ENCODE data around the gene JAK1. TPM values are rescaled to one million over a fixed set of nuclear protein-coding genes. Genes with fewer than 3 reads are reported as not detected.
"Not testable (repeated sequence)": the region's sequence is repeated elsewhere in the genome, so short reads cannot be mapped to it uniquely, and the experiment has no call there.

Gene JAK1
- polyA plus RNA-seq, 12 donors = 48.7 to 80.9 (median 67.7) TPM; not detected in 1

GRCh38 chr1:64928325-64928724 lies 38.0 kb downstream of the JAK1 start:
- DNase-seq = no peak

DNA sequence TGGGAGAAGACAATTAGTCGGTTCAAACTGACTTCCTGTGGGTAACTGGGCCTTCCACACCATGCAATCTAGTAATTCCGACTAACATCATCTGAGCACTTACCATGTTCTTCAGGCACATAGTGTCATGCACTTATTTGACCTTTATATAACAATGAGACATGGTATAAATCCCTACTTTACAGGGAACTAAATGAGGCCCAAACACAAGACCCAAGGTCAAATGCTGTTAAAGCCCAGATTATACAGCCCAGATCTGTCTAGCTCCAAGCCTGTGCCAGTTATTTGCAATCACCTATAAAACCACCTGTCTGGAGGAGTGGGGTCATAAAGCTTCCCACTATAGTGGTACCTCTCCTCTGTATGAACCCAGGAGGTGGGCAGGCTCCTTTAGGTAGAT lies 40.8 kb downstream of the JAK1 start:
- DNase-seq = no peak

- no peak for DNase-seq
These were observed 43.0 kb downstream of the JAK1 start for GRCh38 chr1:64923294-64923718.

DNA sequence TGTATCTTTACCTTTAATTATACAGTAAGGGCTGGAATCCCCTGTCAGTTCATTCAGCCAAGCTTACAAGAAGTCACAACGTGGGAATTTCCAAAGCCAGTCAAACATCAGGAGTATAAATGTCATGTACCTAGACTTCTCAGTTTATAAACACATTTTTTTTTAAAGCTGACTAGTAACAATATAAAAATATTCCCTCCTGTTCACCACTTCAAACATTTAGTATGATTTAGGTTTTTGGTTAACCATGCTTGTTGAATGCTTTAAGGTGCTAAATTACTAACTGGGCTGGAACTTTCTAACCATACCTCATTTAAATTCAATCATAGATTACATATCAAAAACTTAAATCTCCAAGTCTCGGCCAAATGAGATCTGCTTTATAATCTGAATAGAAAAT lies 44.0 kb downstream of the JAK1 start:
- no peak for DNase-seq

- no peak for DNase-seq
These were observed 44.6 kb downstream of the JAK1 start for GRCh38 chr1:64921771-64922170.

DNA sequence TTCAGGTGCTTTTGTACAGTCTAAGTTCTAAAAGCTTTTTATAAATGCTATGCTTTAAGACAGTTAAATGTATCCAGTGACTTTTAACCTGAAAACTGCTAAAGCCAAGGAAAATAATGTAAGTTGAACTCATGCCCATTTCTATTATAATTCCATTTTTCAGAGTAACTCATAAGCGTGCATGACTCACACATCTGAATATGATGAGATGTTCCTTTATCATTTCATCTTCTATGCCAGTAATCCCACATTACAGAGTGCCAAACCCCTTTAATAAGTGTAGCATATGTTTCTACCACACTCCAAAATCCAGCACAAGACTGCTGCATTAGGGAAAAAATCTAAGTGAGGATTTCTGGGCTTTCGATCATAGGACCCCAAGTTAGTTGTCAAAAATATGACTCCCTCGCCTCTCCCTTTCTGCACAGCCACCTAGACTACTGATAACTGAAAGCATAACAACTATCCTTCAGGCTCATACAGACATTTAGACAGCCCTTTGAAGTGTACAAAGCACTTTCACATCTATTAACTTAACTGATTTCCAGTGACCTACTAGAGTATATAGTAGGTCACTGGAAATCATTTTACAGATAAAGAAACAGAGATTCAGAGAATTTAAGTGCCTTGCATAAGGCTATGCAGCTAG lies 45.3 kb downstream of the JAK1 start:
- peak; percentile 57 for DNase-seq

DNA sequence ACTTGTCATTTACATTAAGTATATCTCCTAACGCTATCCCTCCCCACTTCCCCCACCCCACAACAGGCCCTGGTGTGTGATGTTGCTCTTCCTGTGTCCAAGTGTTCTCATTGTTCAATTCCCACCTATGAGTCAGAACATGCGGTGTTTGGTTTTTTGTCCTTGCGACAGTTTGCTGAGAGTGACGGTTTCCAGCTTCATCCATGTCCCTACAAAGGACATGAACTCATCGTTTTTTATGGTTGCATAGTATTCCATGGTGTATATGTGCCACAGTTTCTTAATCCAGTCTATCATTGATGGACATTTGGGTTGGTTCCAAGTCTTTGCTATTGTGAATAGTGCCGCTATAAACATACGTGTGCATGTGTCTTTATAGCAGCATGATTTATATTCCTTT lies 47.2 kb downstream of the JAK1 start:
- DNase-seq = not testable (repeated sequence)

- no peak for DNase-seq
These were observed 48.4 kb downstream of the JAK1 start for GRCh38 chr1:64917907-64918306.

GRCh38 chr1:64917328-64917861 lies 49.0 kb downstream of the JAK1 start:
- peak; percentile 32 for DNase-seq

DNA sequence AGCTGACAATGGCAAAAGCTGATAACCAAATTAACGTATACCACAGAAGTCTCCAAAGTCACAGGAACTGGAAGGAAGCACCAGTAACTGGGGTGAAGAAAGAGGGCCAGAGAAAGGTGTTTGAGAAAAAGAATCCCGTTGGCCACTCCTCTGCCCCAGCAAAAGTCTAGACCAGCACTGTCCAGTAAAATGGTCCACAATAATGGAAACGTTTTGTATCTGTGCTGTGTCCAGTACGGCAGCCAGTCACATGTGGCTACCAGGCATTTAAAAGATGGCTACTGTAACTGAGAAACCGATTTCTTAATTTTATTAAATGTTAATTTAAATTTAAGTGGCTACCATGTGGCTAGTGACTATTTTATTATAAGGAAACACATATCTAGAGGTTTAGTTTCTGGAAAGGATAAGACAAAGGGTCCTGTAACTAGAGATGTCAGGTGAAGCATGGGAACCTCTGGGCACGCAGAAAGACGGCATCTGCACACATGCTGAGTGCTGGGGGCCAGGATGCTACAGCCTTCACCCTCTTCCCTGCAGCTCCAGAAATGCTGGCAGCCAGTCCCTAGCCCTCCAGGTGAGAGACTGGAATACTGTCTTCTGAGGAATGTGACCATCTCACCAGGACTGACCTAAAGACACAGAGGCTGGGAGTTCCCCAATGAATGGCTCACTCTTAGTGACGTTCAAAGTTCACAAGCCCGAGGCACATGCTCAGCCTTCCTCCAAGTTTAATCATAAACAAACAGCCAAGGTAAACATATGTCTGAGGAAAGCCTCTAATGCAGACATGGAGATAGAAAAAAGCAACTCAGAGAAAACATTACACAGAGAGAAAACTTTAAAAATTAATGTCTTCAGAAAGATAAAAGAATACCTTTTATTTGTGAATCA lies 50.7 kb downstream of the JAK1 start:
- DNase-seq = no peak

GRCh38 chr1:64913361-64914015 lies 52.9 kb downstream of the JAK1 start:
- DNase-seq = no peak

DNA sequence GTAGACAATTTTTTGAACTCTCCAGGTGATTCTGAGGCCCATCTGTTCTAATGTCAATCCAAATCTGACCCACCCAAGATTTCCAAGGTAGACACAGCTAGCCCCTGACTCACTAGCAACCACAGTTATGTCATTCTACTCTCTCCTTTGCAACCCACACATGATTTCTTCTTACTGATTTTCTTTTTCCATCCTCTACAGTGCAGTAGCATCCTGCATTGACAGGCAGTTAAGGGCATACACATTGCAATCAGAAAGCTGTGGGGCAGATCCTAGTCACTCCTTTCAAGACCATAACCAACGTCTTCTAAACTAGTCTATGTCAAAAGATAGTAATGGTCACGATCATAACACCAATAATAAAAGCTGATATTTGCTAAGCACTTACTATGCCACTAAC lies 54.2 kb downstream of the JAK1 start:
- no peak for DNase-seq

DNA sequence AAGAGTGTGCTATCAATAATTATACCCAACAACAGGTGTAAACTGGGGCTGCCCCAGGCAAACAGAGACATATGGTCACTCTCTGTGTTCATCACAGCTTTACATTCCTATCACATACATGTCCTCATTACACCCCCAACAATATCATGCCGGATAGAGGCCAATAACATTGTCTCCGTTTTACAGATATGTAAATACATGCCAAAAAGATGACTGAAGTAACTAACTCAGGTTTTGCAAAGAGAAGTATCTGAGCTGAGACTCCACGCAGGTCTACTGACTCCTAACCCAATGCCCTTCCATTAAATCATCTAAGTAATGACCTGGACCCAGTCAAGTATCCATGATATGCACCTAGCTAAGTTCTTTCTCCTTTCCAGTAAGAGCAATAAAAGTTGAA lies 55.0 kb downstream of the JAK1 start:
- no peak for DNase-seq

DNA sequence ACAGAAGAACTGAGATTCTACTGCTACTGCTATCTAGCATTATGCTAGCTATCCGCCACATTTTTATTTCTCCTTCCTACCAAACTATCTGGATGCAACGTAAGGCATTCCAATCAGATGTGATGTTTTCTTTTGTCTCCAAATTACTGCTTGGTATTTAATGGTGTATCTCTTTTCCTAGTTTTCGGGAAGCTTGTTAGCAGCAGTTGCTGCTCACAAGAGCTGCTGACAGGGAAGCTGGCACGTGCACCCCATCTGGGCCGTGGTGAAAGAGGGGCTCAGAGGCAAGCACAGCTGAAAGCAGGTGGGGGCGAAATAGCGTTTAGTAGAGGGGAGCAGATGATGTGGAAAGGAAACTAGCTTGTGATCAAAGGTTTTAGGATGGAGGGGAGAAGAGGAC lies 57.3 kb downstream of the JAK1 start:
- DNase-seq = no peak

DNA sequence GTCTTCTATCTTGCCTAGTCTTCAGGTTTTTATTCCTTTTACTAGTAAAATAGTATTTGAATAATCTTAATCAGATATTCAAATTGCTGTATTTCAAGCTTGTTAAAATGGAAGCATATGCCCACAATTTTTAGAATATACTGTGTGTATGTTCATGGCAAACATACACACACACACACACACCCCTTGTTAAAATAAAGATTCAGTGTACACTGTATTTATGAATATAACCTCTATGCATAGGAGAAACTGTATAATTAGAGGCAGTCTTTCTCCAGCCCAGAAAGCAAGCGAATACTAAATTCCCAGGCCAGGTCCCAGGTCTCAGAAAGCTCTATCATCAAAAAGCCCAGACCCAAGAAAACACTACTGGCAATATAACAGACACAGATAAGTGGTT lies 57.8 kb downstream of the JAK1 start:
- no peak for DNase-seq

DNA sequence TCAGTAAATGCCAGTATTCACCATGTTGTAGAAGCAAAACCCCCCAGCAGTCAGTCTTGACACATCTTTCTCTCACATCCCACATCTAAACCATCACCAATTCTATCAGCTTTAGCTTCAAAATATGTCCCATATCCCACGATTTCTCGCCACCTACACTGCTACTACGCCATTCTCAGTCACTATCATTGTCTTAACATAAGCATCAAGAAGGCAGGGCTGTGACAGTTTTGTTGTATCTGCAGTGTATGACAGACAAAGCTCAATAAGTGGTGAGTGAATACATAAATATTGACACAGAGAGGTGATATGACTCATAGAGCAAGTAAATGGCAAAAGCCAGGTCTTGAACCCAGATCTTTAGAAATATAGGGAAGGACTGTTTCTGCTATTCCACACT lies 59.9 kb downstream of the JAK1 start:
- no peak for DNase-seq

GRCh38 chr1:64903593-64903992 lies 62.8 kb downstream of the JAK1 start:
- no peak for DNase-seq

GRCh38 chr1:64901663-64902062 lies 64.7 kb downstream of the JAK1 start:
- no peak for DNase-seq

DNA sequence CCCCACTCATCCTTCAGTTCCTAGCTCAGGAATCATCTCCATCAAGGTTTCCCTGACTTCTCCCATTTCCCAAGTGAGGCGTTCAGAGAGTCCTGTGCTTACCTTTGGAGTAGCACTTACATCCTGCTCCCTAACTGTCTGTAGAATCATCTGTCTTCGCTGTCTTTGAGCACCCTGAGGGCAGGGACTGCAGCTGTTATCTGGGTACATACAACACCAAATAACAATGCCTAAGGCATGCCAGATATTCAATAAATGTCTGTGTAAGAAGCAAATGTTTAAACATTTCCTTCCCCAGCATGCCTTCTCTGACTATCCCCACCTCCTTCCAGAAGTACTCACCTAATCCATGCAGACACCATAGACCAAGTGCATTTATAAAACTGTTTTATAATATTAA lies 65.4 kb downstream of the JAK1 start:
- no peak for DNase-seq

- DNase-seq = peak; percentile 23
These were observed 68.1 kb downstream of the JAK1 start for GRCh38 chr1:64898107-64898861.

- no peak for DNase-seq
These were observed 69.8 kb downstream of the JAK1 start for GRCh38 chr1:64896551-64896950.

- DNase-seq = no peak
These were observed 70.8 kb downstream of the JAK1 start for GRCh38 chr1:64895500-64895899.
